PC-3 (cell line): ENCODE results near the gene ASMTL. TPM values are rescaled to one million over a fixed set of nuclear protein-coding genes. Genes with fewer than 3 reads are reported as not detected.

Source experiments
- ATAC-seq: fragments of 200-7000 bp; cut with Tn5 transposase; 2 replicates; pipeline ENCODE4 v1.9.1; 2020; ENCODE audit warnings: mild to moderate bottlenecking, moderate library complexity
- BruUV-seq: library from RNA; stranded (reverse); fragments of 400-500 nt; replicated peaks from 2 replicates; lab custom pipeline; 2021; lab: Mats Ljungman, UMichigan
- CTCF ChIA-PET: fragments of 300-600 bp; sonication (Branson Sonifier 250); formaldehyde crosslinking; loops from one replicate; lab custom pipeline; 2022; ENCODE audit warnings: antibody characterized with exemption; lab: Charles Lee
- POLR2A ChIA-PET: fragments of 300-600 bp; sonication (Branson Sonifier 250); formaldehyde crosslinking; loops from one replicate; lab custom pipeline; 2022; ENCODE audit warnings: antibody characterized with exemption; ENCODE audit not compliant: unreplicated experiment; lab: Charles Lee
- DNase-seq: peaks from one replicate; pipeline ENCODE4 v3.0.0-alpha.2; 2015
- H2AFZ ChIP-seq: fragments of 300-600 bp; sonication (generic); 2 replicates; pipeline ENCODE4 v1.6.0; 2016; ENCODE audit warnings: antibody characterized with exemption, low read length
- H3F3A ChIP-seq: fragments of 300-600 bp; sonication (generic); one replicate; pipeline ENCODE4 v1.6.0; 2017; ENCODE audit warnings: antibody characterized with exemption, low read length, control low read depth, mild to moderate bottlenecking; ENCODE audit not compliant: unreplicated experiment
- H3K27ac ChIP-seq: fragments of 300-600 bp; sonication (generic); 2 replicates; pipeline ENCODE4 v1.5.1; 2016; ENCODE audit warnings: mild to moderate bottlenecking, low read length
- H3K27me3 ChIP-seq: fragments of 300-600 bp; sonication (generic); 2 replicates; pipeline ENCODE4 v1.6.1; 2016; ENCODE audit warnings: low read length, mixed read lengths
- H3K36me3 ChIP-seq: fragments of 300-600 bp; sonication (generic); 2 replicates; pipeline ENCODE4 v1.6.1; 2016; ENCODE audit warnings: low read depth, mixed run types, low read length, mixed read lengths
- H3K4me1 ChIP-seq: fragments of 300-600 bp; sonication (generic); 2 replicates; pipeline ENCODE4 v1.5.1; 2016; ENCODE audit warnings: low read length; ENCODE audit not compliant: insufficient read depth
- H3K4me2 ChIP-seq: fragments of 300-600 bp; sonication (generic); 2 replicates; pipeline ENCODE4 v1.6.0; 2016; ENCODE audit warnings: low read length
- H3K4me3 ChIP-seq: fragments of 300-600 bp; sonication (generic); 2 replicates; pipeline ENCODE4 v1.5.1; 2016; ENCODE audit warnings: mild to moderate bottlenecking, low read length, mixed read lengths
- H3K79me2 ChIP-seq: fragments of 300-600 bp; sonication (generic); 2 replicates; pipeline ENCODE4 v1.6.1; 2017; ENCODE audit warnings: low read length, mixed read lengths
- H3K9ac ChIP-seq: fragments of 300-600 bp; sonication (generic); 2 replicates; pipeline ENCODE4 v1.6.0; 2016; ENCODE audit warnings: mild to moderate bottlenecking, low read length
- H3K9me2 ChIP-seq: fragments of 300-600 bp; sonication (generic); replicated peaks from 2 replicates; pipeline ENCODE4 v1.6.1; 2016; ENCODE audit warnings: mixed run types, low read length, mixed read lengths
- H3K9me3 ChIP-seq: fragments of 300-600 bp; sonication (generic); 2 replicates; pipeline ENCODE4 v1.6.1; 2016; ENCODE audit warnings: low read length, mixed read lengths
- H4K20me1 ChIP-seq: fragments of 300-600 bp; sonication (generic); 2 replicates; pipeline ENCODE4 v1.6.1; 2016; ENCODE audit warnings: low read length, mixed read lengths
- EZH2 ChIP-seq: fragments of 300-600 bp; sonication (generic); IDR thresholded peaks from one replicate; pipeline ENCODE4 v1.6.1; 2017; ENCODE audit warnings: antibody characterized with exemption, mild to moderate bottlenecking, low read length; ENCODE audit not compliant: unreplicated experiment
- EZH2phosphoT487 ChIP-seq: fragments of 300-600 bp; sonication (generic); IDR thresholded peaks from 2 replicates; pipeline ENCODE4 v1.6.1; 2018; ENCODE audit warnings: mild to moderate bottlenecking, antibody characterized with exemption, low read length, borderline replicate concordance
- intact Hi-C: fragments of 100-400 bp; cut with micrococcal nuclease; formaldehyde crosslinking; loops from 2 replicates; pipeline ENCODE4 v1.9.0; 2023
- total RNA-seq: library from RNA; depleted of rRNA; stranded (reverse); fragments of >200 nt; gene quantifications from 2 replicates; pipeline ENCODE4 v1.2.3, GENCODE V29; 2014
- TF ChIP-seq, protein P1 (sequence below): fragments of 300-600 bp; sonication (generic); conservative IDR thresholded peaks from 2 replicates; pipeline ENCODE4 v1.5.1; 2017; ENCODE audit warnings: antibody characterized with exemption, low read depth, mild to moderate bottlenecking, low read length

The ASMTL gene
- total RNA-seq, 1 experiment from 2014 or later, result 6.7 TPM

DNA sequence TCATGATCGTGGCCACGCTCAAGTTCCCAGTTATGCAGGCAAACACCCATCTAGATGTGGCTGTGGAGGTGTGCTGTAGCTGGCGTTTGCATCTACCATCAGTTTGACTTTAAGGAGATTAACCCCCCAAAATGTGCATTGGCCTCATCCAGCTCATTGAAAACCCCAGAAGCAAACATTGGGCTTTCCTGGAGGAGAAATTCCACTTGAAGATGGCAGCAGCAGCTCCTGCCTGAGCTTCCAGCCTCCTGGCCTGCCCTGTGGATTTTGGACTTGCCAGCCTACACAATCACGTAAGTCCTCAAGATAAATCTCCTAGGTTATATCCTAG is 30.6 kb downstream of the ASMTL start:
- intact Hi-C loops, result no loop called here
- H4K20me1 ChIP-seq, result no peaks in the 10 kb centered on the region
- H3K4me3 ChIP-seq, result no peak overlapping the region
- no peak for ATAC-seq
- no peak overlapping the region for H3K9ac ChIP-seq
- no peaks in the 10 kb centered on the region for H3F3A ChIP-seq
- H3K9me3 ChIP-seq, result no peaks in the 10 kb centered on the region
- POLR2A ChIA-PET, result no interaction called here
- H3K9me2 ChIP-seq, result no peaks in the 10 kb centered on the region
- DNase-seq, result no peak
- no peak overlapping the region for H3K4me2 ChIP-seq
- no peak overlapping the region for H2AFZ ChIP-seq
- no peaks in the 10 kb centered on the region for H3K27me3 ChIP-seq
- no TSS peak for BruUV-seq
- peaks cover 8% of the 10 kb centered on the region; the same call in 1 of the 2 replicates for H3K36me3 ChIP-seq
- no peaks in the 10 kb centered on the region for H3K79me2 ChIP-seq
- H3K4me1 ChIP-seq, result peaks cover 8% of the 10 kb centered on the region; the same call in 1 of the 2 replicates
- TF ChIP-seq EZH2phosphoT487 (no peak), EZH2 (no peak)
- TF ChIP-seq, protein P1, sequence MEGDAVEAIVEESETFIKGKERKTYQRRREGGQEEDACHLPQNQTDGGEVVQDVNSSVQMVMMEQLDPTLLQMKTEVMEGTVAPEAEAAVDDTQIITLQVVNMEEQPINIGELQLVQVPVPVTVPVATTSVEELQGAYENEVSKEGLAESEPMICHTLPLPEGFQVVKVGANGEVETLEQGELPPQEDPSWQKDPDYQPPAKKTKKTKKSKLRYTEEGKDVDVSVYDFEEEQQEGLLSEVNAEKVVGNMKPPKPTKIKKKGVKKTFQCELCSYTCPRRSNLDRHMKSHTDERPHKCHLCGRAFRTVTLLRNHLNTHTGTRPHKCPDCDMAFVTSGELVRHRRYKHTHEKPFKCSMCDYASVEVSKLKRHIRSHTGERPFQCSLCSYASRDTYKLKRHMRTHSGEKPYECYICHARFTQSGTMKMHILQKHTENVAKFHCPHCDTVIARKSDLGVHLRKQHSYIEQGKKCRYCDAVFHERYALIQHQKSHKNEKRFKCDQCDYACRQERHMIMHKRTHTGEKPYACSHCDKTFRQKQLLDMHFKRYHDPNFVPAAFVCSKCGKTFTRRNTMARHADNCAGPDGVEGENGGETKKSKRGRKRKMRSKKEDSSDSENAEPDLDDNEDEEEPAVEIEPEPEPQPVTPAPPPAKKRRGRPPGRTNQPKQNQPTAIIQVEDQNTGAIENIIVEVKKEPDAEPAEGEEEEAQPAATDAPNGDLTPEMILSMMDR, result no peak
- CTCF ChIA-PET, result no interaction called here
- H3K27ac ChIP-seq, result no peak overlapping the region

DNA sequence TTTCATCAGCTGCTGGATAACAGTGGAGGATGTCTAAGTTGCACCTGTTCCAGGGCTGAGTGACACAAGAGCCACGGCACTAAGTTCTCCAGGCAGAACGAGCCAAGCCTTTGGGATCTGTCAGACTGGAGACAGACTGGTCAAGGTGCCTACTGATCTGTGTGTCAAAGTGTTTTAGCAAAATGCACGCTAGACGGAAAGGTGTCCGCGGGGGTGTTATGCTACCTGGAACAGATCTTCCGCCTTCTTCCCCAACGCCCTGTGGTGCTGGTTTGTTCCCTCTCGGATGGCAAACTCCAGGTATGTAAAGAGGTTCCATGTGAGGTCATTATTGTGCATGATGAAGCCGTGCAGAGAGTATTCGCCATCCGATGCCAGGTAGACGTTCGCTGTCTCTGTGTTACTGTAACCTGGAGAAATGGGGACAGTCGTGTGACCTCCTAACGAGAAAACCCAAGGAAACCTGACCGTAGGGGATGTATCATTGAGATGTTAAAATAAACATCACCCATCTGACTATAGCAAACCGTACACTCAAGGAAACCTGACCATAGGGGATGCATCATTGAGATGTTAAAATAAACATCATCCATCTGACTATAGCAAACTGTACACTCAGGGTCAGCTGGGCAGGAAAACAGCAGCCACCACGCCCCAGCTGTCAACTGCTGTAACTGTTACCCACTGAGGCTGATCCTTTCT is 31.1 kb downstream of the ASMTL start:
- no peaks in the 10 kb centered on the region for H3K9me2 ChIP-seq
- no peak overlapping the region for H3K4me3 ChIP-seq
- TF ChIP-seq EZH2 (no peak), EZH2phosphoT487 (no peak)
- TF ChIP-seq, protein P1, result no peak
- no peak overlapping the region for H3K27ac ChIP-seq
- H3K4me2 ChIP-seq, result no peak overlapping the region
- H3K36me3 ChIP-seq, result peaks cover 8% of the 10 kb centered on the region; the same call in 1 of the 2 replicates
- H3K79me2 ChIP-seq, result no peaks in the 10 kb centered on the region
- ATAC-seq (no peak), DNase-seq (no peak)
- H3K4me1 ChIP-seq, result peaks cover 8% of the 10 kb centered on the region; the same call in 1 of the 2 replicates
- H3K9me3 ChIP-seq, result no peaks in the 10 kb centered on the region
- intact Hi-C loops, result no loop called here
- ChIA-PET CTCF (no interaction called here), POLR2A (no interaction called here)
- no peaks in the 10 kb centered on the region for H3F3A ChIP-seq
- no peaks in the 10 kb centered on the region for H4K20me1 ChIP-seq
- no peak overlapping the region for H3K9ac ChIP-seq
- no TSS peak for BruUV-seq
- H3K27me3 ChIP-seq, result no peaks in the 10 kb centered on the region
- no peak overlapping the region for H2AFZ ChIP-seq

DNA sequence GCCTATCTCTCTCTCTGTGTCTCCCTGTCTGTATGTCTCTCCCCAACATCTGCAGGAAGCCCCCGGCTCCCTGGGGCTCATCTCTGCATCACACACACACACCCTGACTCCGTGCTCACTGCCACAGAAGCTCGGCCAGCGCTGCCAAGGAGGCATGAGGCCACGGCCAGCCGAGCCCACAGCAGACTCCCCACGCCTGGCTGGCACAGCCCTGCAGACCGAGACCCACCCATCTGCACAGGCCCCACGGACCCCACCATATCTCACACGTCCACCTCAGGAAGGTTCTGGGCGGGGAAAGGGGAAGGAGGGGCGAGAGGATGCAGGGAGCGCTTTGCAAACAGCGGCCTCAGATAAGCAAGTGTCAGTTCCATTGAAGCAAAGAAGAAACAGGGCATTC is 32.3 kb downstream of the ASMTL start:
- H3K79me2 ChIP-seq, result no peaks in the 10 kb centered on the region
- H3K4me2 ChIP-seq, result no peak overlapping the region
- intact Hi-C loops, result no loop called here
- BruUV-seq, result no TSS peak
- no peak overlapping the region for H3K4me3 ChIP-seq
- ATAC-seq (no peak), DNase-seq (no peak)
- H4K20me1 ChIP-seq, result no peaks in the 10 kb centered on the region
- H3K9me2 ChIP-seq, result no peaks in the 10 kb centered on the region
- H3K4me1 ChIP-seq, result peaks cover 8% of the 10 kb centered on the region; the same call in 1 of the 2 replicates
- H3K27me3 ChIP-seq, result no peaks in the 10 kb centered on the region
- H3K36me3 ChIP-seq, result peaks cover 8% of the 10 kb centered on the region; the same call in 1 of the 2 replicates
- H3K27ac ChIP-seq, result no peak overlapping the region
- no peaks in the 10 kb centered on the region for H3K9me3 ChIP-seq
- TF ChIP-seq, protein P1, result no peak
- no peaks in the 10 kb centered on the region for H3F3A ChIP-seq
- H2AFZ ChIP-seq, result no peak overlapping the region
- H3K9ac ChIP-seq, result no peak overlapping the region
- ChIA-PET CTCF (no interaction called here), POLR2A (no interaction called here)
